GM23338 (cell line): ENCODE data around the gene RGMB. TPM values are rescaled to one million over a fixed set of nuclear protein-coding genes. Genes with fewer than 3 reads are reported as not detected.

Source experiments
- ATAC-seq: fragments of 200-7000 bp; cut with Tn5 transposase; 3 replicates; pipeline ENCODE4 v1.9.1; 2020
- DNase-seq: peaks from one replicate; pipeline ENCODE4 v3.0.0-alpha.2; 2015; ENCODE audit warnings: low spot score
- H2AFZ ChIP-seq: fragments of 200-600 bp; sonication (generic); 2 replicates; pipeline ENCODE4 v1.8.0; 2016; ENCODE audit warnings: antibody characterized with exemption, mild to moderate bottlenecking, moderate library complexity
- H3F3A ChIP-seq: fragments of 200-600 bp; sonication (generic); replicated peaks from 2 replicates; pipeline ENCODE4 v1.8.0; 2017; ENCODE audit warnings: antibody characterized with exemption, mixed run types, low read depth
- H3K27ac ChIP-seq: fragments of 200-600 bp; sonication (generic); 2 replicates; pipeline ENCODE4 v1.6.1; 2016; ENCODE audit warnings: low read depth
- H3K27me3 ChIP-seq: fragments of 200-600 bp; sonication (generic); 2 replicates; pipeline ENCODE4 v1.8.0; 2016; ENCODE audit warnings: mild to moderate bottlenecking, mixed run types, moderate library complexity; ENCODE audit not compliant: insufficient read depth
- H3K36me3 ChIP-seq: fragments of 200-600 bp; sonication (generic); 2 replicates; pipeline ENCODE4 v1.8.0; 2016; ENCODE audit warnings: mild to moderate bottlenecking; ENCODE audit not compliant: insufficient read depth
- H3K4me1 ChIP-seq: fragments of 200-600 bp; sonication (generic); 2 replicates; pipeline ENCODE4 v1.8.0; 2016; ENCODE audit warnings: mild to moderate bottlenecking, moderate library complexity; ENCODE audit not compliant: insufficient read depth
- H3K4me2 ChIP-seq: fragments of 200-600 bp; sonication (generic); 2 replicates; pipeline ENCODE4 v1.7.1; 2017; ENCODE audit warnings: mixed run types
- H3K4me3 ChIP-seq: fragments of 200-600 bp; sonication (generic); 2 replicates; pipeline ENCODE4 v1.6.1; 2016; ENCODE audit warnings: mixed run types
- H3K79me2 ChIP-seq: fragments of 200-600 bp; sonication (generic); replicated peaks from 2 replicates; pipeline ENCODE4 v1.8.0; 2017; ENCODE audit warnings: mild to moderate bottlenecking; ENCODE audit not compliant: insufficient read depth
- H3K9me2 ChIP-seq: fragments of 200-600 bp; sonication (generic); 2 replicates; pipeline ENCODE4 v1.8.0; 2017; ENCODE audit not compliant: insufficient read depth
- H4K20me1 ChIP-seq: fragments of 200-600 bp; sonication (generic); replicated peaks from 2 replicates; pipeline ENCODE4 v1.8.0; 2017; ENCODE audit warnings: mild to moderate bottlenecking; ENCODE audit not compliant: insufficient read depth
- H3K27ac Mint-ChIP-seq: 2 replicates; pipeline ENCODE4 v1.8.0; 2020; ENCODE audit warnings: inconsistent platforms, mild to moderate bottlenecking, moderate library complexity, mixed read lengths
- H3K27me3 Mint-ChIP-seq: 3 replicates; pipeline ENCODE4 v1.8.0; 2022; ENCODE audit warnings: low read depth, mild to moderate bottlenecking, moderate library complexity, mixed read lengths, inconsistent platforms; ENCODE audit not compliant: insufficient read depth, poor library complexity
- H3K36me3 Mint-ChIP-seq: 3 replicates; pipeline ENCODE4 v1.8.0; 2021; ENCODE audit warnings: low read depth, mild to moderate bottlenecking, inconsistent platforms, moderate library complexity, mixed read lengths
- H3K4me1 Mint-ChIP-seq: 3 replicates; pipeline ENCODE4 v1.8.0; 2020; ENCODE audit warnings: mild to moderate bottlenecking, inconsistent platforms, mixed read lengths
- H3K4me3 Mint-ChIP-seq: 3 replicates; pipeline ENCODE4 v1.8.0; 2021; ENCODE audit warnings: moderate library complexity, mild to moderate bottlenecking, inconsistent platforms, mixed read lengths
- H3K9me3 Mint-ChIP-seq: 3 replicates; pipeline ENCODE4 v1.8.0; 2020; ENCODE audit warnings: moderate library complexity, mild to moderate bottlenecking, inconsistent platforms, mixed read lengths
- CREB1 ChIP-seq: fragments of 250-450 bp; sonication (Bioruptor Pico); IDR thresholded peaks from 2 replicates; pipeline ENCODE4 v1.5.0; 2020; ENCODE audit warnings: low read depth, mild to moderate bottlenecking, moderate library complexity
- EZH2 ChIP-seq: fragments of 200-600 bp; sonication (generic); IDR thresholded peaks from one replicate; pipeline ENCODE4 v1.8.0; 2017; ENCODE audit warnings: antibody characterized with exemption, mild to moderate bottlenecking, low read depth; ENCODE audit not compliant: unreplicated experiment
- EZH2phosphoT487 ChIP-seq: fragments of 200-600 bp; sonication (generic); IDR thresholded peaks from one replicate; pipeline ENCODE4 v1.8.1; 2018; ENCODE audit warnings: antibody characterized with exemption; ENCODE audit not compliant: unreplicated experiment
- JUNB ChIP-seq: IDR thresholded peaks from one replicate; pipeline ENCODE4 v1.6.1; 2016; ENCODE audit warnings: antibody characterized with exemption; ENCODE audit not compliant: unreplicated experiment
- NANOG ChIP-seq: IDR thresholded peaks from 2 replicates; pipeline ENCODE4 v1.6.1; 2016; ENCODE audit warnings: antibody characterized with exemption, borderline replicate concordance
- POLR2AphosphoS5 ChIP-seq: IDR thresholded peaks from 2 replicates; pipeline ENCODE4 v1.6.1; 2016; ENCODE audit warnings: antibody characterized with exemption, low read depth
- STAT1 ChIP-seq: IDR thresholded peaks from one replicate; pipeline ENCODE4 v1.6.1; 2016; ENCODE audit warnings: antibody characterized with exemption; ENCODE audit not compliant: unreplicated experiment
- ZNF114 ChIP-seq: fragments of 250-450 bp; sonication (Bioruptor Pico); IDR thresholded peaks from 2 replicates; pipeline ENCODE4 v1.5.0; 2020; ENCODE audit warnings: mild to moderate bottlenecking, moderate library complexity
- ZNF331 ChIP-seq: fragments of 250-450 bp; sonication (Bioruptor Pico); IDR thresholded peaks from 2 replicates; pipeline ENCODE4 v1.5.0; 2020; ENCODE audit warnings: low read depth, mild to moderate bottlenecking, moderate library complexity
- polyA plus RNA-seq: library from polyadenylated mRNA; unstranded; fragments of >200 nt; fragmentation: Nextera tagmentation; extraction: Ambion mirVana; gene quantifications from 2 replicates; pipeline ENCODE4 v1.2.1, GENCODE V29; 2016
- total RNA-seq: library from RNA; depleted of rRNA; stranded (reverse); fragments of >200 nt; shearing (Covaris generic); gene quantifications from 2 replicates; pipeline ENCODE4 v1.2.3, GENCODE V29; 2014
- TF ChIP-seq, protein P1 (sequence below): fragments of 250-450 bp; sonication (Bioruptor Pico); IDR thresholded peaks from 2 replicates; pipeline ENCODE4 v1.5.0; 2020; ENCODE audit warnings: mild to moderate bottlenecking, moderate library complexity
- TF ChIP-seq, protein P2 (sequence below), 2 experiments: fragments of 200-600 bp in 1 of 2; sonication (generic) in 1 of 2; conservative IDR thresholded peaks; 2 replicates each; pipeline versions ENCODE4 v1.5.1 to v1.6.1; 2016 to 2017; ENCODE audit warnings: antibody characterized with exemption in 2 of 2, low read depth in 2 of 2, mild to moderate bottlenecking in 2 of 2, moderate library complexity in 1 of 2
- TF ChIP-seq, protein P3 (sequence below): IDR thresholded peaks from one replicate; pipeline ENCODE4 v1.6.1; 2018; ENCODE audit warnings: antibody characterized with exemption; ENCODE audit not compliant: unreplicated experiment
- TF ChIP-seq, protein P4 (sequence below): IDR thresholded peaks from 2 replicates; pipeline ENCODE4 v1.6.1; 2016; ENCODE audit warnings: antibody characterized with exemption

RGMB gene
- total and polyA plus RNA-seq, 2 experiments from 2014 or later, result 21.7 to 34.3 TPM

DNA sequence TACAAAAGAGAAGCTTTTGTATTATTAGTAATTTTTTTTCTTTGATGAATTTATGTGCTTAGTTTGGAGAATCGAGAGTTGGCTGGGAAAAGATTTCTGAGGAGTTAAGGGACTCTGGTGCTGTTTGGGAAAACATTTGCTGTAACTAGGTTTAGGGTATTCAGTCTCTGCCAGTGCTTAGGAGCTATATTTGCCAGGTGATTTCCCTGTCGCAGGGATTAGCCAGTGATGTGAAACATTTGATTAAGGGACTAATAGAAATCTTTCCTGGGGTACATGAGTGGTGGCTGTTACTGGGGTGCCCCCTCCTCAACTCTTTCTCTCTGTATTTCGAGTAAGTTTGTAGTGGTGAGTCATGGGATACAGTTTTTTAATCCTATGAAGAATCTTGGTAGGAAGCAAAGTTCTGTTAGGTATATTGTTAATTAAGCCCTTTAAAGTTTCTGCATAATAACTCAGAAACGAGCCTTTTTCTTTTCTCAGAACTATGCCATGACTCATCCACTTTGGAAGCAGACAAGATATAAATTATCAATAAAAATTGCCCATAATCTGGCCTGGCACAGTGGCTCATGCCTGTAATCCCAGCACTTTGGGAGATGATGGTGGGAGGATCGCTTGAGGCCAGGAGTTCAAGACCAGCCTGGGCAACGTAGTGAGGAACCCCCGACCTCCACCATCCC is 18.6 kb downstream of the RGMB start:
- no peak overlapping the region for H3K4me3 ChIP-seq
- H3K9me2 ChIP-seq, result no peaks in the 10 kb centered on the region
- H3K36me3 Mint-ChIP-seq, result peaks cover 19% of the 10 kb centered on the region
- ATAC-seq, result no peak
- no peaks in the 10 kb centered on the region for H3F3A ChIP-seq
- no peak for TF ChIP-seq EZH2phosphoT487
- TF ChIP-seq POLR2AphosphoS5, result no peak
- TF ChIP-seq EZH2, result no peak
- TF ChIP-seq, protein P1, sequence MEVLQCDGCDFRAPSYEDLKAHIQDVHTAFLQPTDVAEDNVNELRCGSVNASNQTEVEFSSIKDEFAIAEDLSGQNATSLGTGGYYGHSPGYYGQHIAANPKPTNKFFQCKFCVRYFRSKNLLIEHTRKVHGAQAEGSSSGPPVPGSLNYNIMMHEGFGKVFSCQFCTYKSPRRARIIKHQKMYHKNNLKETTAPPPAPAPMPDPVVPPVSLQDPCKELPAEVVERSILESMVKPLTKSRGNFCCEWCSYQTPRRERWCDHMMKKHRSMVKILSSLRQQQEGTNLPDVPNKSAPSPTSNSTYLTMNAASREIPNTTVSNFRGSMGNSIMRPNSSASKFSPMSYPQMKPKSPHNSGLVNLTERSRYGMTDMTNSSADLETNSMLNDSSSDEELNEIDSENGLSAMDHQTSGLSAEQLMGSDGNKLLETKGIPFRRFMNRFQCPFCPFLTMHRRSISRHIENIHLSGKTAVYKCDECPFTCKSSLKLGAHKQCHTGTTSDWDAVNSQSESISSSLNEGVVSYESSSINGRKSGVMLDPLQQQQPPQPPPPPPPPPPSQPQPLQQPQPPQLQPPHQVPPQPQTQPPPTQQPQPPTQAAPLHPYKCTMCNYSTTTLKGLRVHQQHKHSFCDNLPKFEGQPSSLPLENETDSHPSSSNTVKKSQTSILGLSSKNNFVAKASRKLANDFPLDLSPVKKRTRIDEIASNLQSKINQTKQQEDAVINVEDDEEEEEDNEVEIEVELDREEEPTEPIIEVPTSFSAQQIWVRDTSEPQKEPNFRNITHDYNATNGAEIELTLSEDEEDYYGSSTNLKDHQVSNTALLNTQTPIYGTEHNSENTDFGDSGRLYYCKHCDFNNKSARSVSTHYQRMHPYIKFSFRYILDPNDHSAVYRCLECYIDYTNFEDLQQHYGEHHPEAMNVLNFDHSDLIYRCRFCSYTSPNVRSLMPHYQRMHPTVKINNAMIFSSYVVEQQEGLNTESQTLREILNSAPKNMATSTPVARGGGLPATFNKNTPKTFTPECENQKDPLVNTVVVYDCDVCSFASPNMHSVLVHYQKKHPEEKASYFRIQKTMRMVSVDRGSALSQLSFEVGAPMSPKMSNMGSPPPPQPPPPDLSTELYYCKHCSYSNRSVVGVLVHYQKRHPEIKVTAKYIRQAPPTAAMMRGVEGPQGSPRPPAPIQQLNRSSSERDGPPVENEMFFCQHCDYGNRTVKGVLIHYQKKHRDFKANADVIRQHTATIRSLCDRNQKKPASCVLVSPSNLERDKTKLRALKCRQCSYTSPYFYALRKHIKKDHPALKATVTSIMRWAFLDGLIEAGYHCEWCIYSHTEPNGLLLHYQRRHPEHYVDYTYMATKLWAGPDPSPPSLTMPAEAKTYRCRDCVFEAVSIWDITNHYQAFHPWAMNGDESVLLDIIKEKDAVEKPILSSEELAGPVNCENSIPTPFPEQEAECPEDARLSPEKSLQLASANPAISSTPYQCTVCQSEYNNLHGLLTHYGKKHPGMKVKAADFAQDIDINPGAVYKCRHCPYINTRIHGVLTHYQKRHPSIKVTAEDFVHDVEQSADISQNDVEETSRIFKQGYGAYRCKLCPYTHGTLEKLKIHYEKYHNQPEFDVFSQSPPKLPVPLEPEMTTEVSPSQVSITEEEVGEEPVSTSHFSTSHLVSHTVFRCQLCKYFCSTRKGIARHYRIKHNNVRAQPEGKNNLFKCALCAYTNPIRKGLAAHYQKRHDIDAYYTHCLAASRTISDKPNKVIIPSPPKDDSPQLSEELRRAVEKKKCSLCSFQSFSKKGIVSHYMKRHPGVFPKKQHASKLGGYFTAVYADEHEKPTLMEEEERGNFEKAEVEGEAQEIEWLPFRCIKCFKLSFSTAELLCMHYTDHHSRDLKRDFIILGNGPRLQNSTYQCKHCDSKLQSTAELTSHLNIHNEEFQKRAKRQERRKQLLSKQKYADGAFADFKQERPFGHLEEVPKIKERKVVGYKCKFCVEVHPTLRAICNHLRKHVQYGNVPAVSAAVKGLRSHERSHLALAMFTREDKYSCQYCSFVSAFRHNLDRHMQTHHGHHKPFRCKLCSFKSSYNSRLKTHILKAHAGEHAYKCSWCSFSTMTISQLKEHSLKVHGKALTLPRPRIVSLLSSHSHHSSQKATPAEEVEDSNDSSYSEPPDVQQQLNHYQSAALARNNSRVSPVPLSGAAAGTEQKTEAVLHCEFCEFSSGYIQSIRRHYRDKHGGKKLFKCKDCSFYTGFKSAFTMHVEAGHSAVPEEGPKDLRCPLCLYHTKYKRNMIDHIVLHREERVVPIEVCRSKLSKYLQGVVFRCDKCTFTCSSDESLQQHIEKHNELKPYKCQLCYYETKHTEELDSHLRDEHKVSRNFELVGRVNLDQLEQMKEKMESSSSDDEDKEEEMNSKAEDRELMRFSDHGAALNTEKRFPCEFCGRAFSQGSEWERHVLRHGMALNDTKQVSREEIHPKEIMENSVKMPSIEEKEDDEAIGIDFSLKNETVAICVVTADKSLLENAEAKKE, result no peak
- TF ChIP-seq, protein P2, sequence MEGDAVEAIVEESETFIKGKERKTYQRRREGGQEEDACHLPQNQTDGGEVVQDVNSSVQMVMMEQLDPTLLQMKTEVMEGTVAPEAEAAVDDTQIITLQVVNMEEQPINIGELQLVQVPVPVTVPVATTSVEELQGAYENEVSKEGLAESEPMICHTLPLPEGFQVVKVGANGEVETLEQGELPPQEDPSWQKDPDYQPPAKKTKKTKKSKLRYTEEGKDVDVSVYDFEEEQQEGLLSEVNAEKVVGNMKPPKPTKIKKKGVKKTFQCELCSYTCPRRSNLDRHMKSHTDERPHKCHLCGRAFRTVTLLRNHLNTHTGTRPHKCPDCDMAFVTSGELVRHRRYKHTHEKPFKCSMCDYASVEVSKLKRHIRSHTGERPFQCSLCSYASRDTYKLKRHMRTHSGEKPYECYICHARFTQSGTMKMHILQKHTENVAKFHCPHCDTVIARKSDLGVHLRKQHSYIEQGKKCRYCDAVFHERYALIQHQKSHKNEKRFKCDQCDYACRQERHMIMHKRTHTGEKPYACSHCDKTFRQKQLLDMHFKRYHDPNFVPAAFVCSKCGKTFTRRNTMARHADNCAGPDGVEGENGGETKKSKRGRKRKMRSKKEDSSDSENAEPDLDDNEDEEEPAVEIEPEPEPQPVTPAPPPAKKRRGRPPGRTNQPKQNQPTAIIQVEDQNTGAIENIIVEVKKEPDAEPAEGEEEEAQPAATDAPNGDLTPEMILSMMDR (conservative IDR thresholded peaks at IDR 0.05; ENCODE audit: low read depth in 2 of 2), result no peak
- TF ChIP-seq, protein P3, sequence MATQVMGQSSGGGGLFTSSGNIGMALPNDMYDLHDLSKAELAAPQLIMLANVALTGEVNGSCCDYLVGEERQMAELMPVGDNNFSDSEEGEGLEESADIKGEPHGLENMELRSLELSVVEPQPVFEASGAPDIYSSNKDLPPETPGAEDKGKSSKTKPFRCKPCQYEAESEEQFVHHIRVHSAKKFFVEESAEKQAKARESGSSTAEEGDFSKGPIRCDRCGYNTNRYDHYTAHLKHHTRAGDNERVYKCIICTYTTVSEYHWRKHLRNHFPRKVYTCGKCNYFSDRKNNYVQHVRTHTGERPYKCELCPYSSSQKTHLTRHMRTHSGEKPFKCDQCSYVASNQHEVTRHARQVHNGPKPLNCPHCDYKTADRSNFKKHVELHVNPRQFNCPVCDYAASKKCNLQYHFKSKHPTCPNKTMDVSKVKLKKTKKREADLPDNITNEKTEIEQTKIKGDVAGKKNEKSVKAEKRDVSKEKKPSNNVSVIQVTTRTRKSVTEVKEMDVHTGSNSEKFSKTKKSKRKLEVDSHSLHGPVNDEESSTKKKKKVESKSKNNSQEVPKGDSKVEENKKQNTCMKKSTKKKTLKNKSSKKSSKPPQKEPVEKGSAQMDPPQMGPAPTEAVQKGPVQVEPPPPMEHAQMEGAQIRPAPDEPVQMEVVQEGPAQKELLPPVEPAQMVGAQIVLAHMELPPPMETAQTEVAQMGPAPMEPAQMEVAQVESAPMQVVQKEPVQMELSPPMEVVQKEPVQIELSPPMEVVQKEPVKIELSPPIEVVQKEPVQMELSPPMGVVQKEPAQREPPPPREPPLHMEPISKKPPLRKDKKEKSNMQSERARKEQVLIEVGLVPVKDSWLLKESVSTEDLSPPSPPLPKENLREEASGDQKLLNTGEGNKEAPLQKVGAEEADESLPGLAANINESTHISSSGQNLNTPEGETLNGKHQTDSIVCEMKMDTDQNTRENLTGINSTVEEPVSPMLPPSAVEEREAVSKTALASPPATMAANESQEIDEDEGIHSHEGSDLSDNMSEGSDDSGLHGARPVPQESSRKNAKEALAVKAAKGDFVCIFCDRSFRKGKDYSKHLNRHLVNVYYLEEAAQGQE, result no peak
- no peak for TF ChIP-seq STAT1
- no peak for TF ChIP-seq ZNF114 (CRISPR knock-in tag)
- no peak for TF ChIP-seq ZNF331
- no peak for TF ChIP-seq NANOG
- TF ChIP-seq, protein P4, sequence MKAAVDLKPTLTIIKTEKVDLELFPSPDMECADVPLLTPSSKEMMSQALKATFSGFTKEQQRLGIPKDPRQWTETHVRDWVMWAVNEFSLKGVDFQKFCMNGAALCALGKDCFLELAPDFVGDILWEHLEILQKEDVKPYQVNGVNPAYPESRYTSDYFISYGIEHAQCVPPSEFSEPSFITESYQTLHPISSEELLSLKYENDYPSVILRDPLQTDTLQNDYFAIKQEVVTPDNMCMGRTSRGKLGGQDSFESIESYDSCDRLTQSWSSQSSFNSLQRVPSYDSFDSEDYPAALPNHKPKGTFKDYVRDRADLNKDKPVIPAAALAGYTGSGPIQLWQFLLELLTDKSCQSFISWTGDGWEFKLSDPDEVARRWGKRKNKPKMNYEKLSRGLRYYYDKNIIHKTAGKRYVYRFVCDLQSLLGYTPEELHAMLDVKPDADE, result no peak
- TF ChIP-seq JUNB, result no peak
- no peak for TF ChIP-seq CREB1
- no peaks in the 10 kb centered on the region for H3K9me3 Mint-ChIP-seq
- peaks cover 55% of the 10 kb centered on the region for H3K4me1 Mint-ChIP-seq
- H3K27ac ChIP-seq, result no peak overlapping the region
- peaks cover 49% of the 10 kb centered on the region for H3K4me1 ChIP-seq
- H4K20me1 ChIP-seq, result no peaks in the 10 kb centered on the region; the same call in none of the 2 replicates
- H3K27me3 Mint-ChIP-seq, result no peaks in the 10 kb centered on the region
- peaks cover 57% of the 10 kb centered on the region for H3K79me2 ChIP-seq
- H3K4me3 Mint-ChIP-seq, result no peak overlapping the region
- peak overlapping the region; percentile 85; the same call in 1 of the 2 replicates for H3K27ac Mint-ChIP-seq
- H2AFZ ChIP-seq, result no peak overlapping the region
- no peak overlapping the region for H3K4me2 ChIP-seq
- no peak for DNase-seq
- H3K27me3 ChIP-seq, result no peaks in the 10 kb centered on the region
- no peaks in the 10 kb centered on the region for H3K36me3 ChIP-seq
